ENCODE measurements around the gene NAGPA. TPM values are rescaled to one million over a fixed set of nuclear protein-coding genes. Genes with fewer than 3 reads are reported as not detected.

NAGPA gene
- total and polyA plus RNA-seq, 8 donors = 7.7 to 21.0 (median 9.2) TPM

DNA sequence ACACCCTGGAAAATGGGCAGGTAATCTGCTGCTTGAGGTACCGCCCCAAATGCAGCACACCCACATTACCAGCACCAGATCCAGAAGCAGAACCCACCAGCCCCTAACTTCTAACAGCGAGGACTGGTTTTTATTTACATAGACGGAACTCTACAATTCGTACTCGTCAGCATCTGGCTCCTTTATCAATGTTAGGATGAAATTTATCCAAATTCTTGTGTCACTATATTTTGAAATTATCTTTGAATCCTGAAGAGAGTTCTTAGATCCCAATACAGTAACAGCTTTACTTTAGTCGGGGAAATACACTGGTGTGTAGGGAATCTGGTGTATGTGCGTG is 37.6 kb upstream of the NAGPA start:
- no peak for ATAC-seq
- DNase-seq = no peak
- H3K36me3 ChIP-seq = peaks cover 0 to 24% of the 10 kb centered on the region in 2 donors
- H3K9me3 ChIP-seq = no peaks in the 10 kb centered on the region
- H3K4me1 ChIP-seq = peaks cover 3 to 18% of the 10 kb centered on the region in 2 donors
- H3K4me3 ChIP-seq = peak overlapping the region; percentile 58 to 80
- no peaks in the 10 kb centered on the region for H3K27me3 ChIP-seq
- peak overlapping the region; percentile 76 to 86 for H3K27ac ChIP-seq
- intact Hi-C loops (cut with DNase I) = no loop called here
- no peak for TF ChIP-seq CTCF (IDR thresholded peaks at IDR 0.05)

DNA sequence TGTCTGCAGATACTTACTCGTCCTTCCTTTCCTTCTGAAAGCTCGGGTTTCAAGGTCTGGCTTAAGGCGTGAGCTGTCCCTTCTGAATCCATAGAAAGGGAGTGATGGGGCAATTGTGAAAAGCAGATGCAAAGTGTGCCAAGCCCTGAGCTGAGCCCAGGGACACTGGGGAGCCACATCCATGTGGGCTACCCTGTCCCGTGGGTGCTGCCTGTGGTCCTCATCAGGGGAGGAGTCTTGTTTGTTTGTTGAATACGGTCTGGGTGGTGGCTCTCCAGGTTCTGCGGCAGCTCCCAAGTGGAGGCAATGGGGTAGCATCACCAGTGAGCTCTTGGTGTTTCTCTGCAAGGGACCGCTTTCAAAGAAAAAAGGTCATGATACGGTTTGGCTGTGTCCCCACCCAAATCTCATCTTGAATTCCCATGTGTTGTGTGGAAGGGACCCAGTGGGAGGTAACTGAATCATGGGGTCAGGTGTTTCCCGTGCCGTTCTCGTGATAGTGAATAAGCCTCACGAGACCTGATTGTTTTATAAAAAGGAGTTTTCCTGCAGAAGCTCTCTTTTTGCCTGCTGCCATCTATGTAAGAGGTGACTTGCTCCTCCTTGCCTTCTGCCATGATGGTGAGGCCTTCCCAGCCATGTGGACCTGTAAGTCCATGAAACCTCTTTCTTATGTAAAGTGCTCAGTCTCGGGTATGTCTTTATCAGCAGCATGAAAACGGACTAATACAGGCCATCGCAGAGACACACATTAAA is 36.9 kb upstream of the NAGPA start:
- no peak for DNase-seq
- H3K27me3 ChIP-seq = no peaks in the 10 kb centered on the region
- peaks cover 0 to 17% of the 10 kb centered on the region in 2 donors for H3K36me3 ChIP-seq
- TF ChIP-seq CTCF (IDR thresholded peaks at IDR 0.05) = no peak
- no peak overlapping the region for H3K4me3 ChIP-seq
- H3K9me3 ChIP-seq = no peaks in the 10 kb centered on the region
- peaks cover 3 to 23% of the 10 kb centered on the region in 2 donors for H3K4me1 ChIP-seq
- intact Hi-C loops (cut with DNase I) = no loop called here
- peak overlapping the region in 1 of 2 donors; percentile 76 for H3K27ac ChIP-seq
- no peak for ATAC-seq

GRCh38 chr16:5069854-5070253 is 36.1 kb upstream of the NAGPA start:
- no peak for TF ChIP-seq CTCF (IDR thresholded peaks at IDR 0.05)
- Histone ChIP-seq H3K27me3 (no peaks in the 10 kb centered on the region), H3K9me3 (no peaks in the 10 kb centered on the region), H3K27ac (no peak overlapping the region), H3K4me1 (peaks cover 3 to 24% of the 10 kb centered on the region in 2 donors), H3K36me3 (peaks cover 0 to 9% of the 10 kb centered on the region in 2 donors), H3K4me3 (no peak overlapping the region)
- no peak for ATAC-seq
- intact Hi-C loops (cut with DNase I) = no loop called here
- peak in 1 of 4 donors; percentile 28 for DNase-seq

- Histone ChIP-seq H3K9me3 (no peaks in the 10 kb centered on the region), H3K27me3 (no peaks in the 10 kb centered on the region), H3K36me3 (peaks cover 0 to 3% of the 10 kb centered on the region in 2 donors), H3K27ac (no peak overlapping the region), H3K4me3 (no peak overlapping the region), H3K4me1 (peaks cover 3 to 24% of the 10 kb centered on the region in 2 donors)
- no peak for ATAC-seq
- DNase-seq = no peak
- TF ChIP-seq CTCF (IDR thresholded peaks at IDR 0.05) = no peak
- intact Hi-C loops (cut with DNase I) = no loop called here
Measured at GRCh38 chr16:5069048-5069447, 35.3 kb upstream of the NAGPA start.

GRCh38 chr16:5066511-5066910 is 32.8 kb upstream of the NAGPA start:
- DNase-seq = peak in 1 of 4 donors; percentile 23
- ATAC-seq = no peak
- Histone ChIP-seq H3K36me3 (no peaks in the 10 kb centered on the region), H3K27ac (no peak overlapping the region), H3K4me1 (peaks cover 3 to 10% of the 10 kb centered on the region in 2 donors), H3K4me3 (no peak overlapping the region), H3K27me3 (no peaks in the 10 kb centered on the region), H3K9me3 (no peaks in the 10 kb centered on the region)
- TF ChIP-seq CTCF (IDR thresholded peaks at IDR 0.05) = no peak
- intact Hi-C loops (cut with DNase I) = no loop called here
